HT-29 (cell line): ENCODE results near the gene ZNF543. TPM values are rescaled to one million over a fixed set of nuclear protein-coding genes. Genes with fewer than 3 reads are reported as not detected.
"Not testable (repeated sequence)": the region's sequence is repeated elsewhere in the genome, so short reads cannot be mapped to it uniquely, and the experiment has no call there.

Experiments used
- DNase-seq: peaks from one replicate; pipeline ENCODE4 v3.0.0-alpha.2; 2015; ENCODE audit warnings: low spot score
- total RNA-seq: library from RNA; depleted of rRNA; stranded (reverse); fragments of >200 nt; shearing (Covaris generic); gene quantifications from 2 replicates; pipeline ENCODE4 v1.2.3, GENCODE V29; 2014; rRNA removed

The ZNF543 gene
- 5.6 and 6.2 TPM in 2 replicates for total RNA-seq

DNA sequence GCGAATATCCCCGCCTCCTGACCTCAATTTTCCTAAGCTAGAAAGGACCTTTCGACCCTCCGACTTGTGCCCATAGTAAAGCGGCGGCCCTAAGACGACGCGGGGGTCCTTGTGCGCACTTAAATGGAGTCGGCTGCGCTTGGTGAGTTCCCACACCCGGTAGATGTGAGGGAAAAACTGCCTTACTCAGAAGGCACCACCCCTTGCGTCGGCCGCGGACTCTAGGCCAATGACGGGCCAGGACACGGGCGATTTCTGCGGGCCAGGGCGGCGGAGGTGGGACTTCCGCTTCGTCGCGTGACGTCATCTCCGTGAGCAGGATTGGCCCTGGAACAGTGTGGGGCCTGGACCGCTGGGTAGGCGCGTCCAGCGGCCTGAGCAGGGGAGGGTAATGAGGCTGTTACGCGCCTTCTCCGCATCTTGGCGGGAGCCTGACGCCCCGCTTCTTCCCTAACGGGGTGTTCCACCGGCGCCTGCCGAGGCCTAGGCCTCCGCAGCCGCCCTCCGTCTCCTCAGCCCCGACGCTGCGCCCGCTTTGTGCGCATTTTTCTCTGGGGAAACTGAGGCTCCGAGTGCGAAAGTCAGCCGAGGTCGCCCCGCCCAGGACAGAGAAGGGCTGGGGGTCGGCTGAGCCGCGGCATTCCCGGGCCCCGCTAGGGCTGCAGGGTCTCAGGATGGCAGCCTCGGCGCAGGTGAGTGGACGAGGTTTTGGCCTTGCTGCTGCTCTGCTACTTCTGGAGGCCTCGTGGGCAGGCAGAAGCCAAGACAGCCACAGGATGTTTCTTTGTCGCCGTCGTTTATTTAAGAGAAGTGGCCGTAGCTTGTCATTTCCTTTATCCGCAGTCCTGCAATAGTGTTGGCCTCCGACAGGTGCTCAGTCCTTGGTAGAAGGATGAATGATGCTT is at the start of gene ZNF543:
Gene ZNF543, plus strand, starts transcription at position 293 of the 905 bp plus-strand sequence. Its CDS starts 382 bp downstream, at position 675.
- peak; percentile 99 for DNase-seq

- no peak for DNase-seq
Measured at GRCh38 chr19:57271280-57271679, 49.0 kb upstream of the ZNF543 start.

- DNase-seq = no peak
Measured at GRCh38 chr19:57273014-57273413, 47.3 kb upstream of the ZNF543 start.

GRCh38 chr19:57276430-57276829 is 43.8 kb upstream of the ZNF543 start:
- no peak for DNase-seq

GRCh38 chr19:57278481-57278880 is 41.8 kb upstream of the ZNF543 start:
- not testable (repeated sequence) for DNase-seq

DNA sequence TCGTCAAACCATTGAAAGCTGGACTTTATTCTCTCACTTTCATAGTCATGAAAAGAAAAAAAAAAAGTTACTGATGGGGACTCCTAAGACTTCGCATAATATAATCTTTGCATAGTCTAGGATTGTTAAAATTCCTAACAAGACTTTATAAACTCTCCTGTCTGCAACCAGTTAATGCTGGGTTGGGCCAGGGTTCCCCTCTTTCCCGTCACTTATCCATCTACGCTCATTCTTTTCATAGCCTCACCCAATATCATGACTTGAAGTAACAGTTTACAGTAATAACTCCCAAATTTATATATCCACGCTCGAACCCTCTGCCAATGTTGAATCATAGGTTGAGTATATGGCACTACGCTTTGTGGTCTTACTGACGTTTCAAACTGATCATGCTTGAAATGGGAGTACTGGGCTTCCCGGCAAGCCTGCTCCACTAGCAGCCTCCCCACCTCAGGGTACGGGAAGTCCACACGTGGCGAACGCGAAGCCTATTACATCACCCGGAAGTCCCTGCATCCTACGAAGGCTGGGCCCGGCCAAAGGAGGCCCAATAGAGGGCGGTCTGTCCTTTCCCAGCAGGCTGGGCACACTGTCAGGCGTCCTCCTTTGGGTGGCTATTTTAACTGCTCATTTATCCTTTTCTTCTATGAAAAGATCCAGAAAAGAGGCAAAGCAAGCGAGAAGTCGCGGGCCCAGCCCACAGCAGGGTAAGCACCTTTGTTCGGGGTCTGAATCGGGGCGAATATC is 40.7 kb upstream of the ZNF543 start:
- peak; percentile 99 for DNase-seq

GRCh38 chr19:57280165-57280961 is 39.9 kb upstream of the ZNF543 start, which contains the start of gene ZNF460:
TSS of gene ZNF460 (plus strand) at chr19:57280485. CDS start at chr19:57280807, 322 bp downstream.
- DNase-seq = peak; percentile 100

DNA sequence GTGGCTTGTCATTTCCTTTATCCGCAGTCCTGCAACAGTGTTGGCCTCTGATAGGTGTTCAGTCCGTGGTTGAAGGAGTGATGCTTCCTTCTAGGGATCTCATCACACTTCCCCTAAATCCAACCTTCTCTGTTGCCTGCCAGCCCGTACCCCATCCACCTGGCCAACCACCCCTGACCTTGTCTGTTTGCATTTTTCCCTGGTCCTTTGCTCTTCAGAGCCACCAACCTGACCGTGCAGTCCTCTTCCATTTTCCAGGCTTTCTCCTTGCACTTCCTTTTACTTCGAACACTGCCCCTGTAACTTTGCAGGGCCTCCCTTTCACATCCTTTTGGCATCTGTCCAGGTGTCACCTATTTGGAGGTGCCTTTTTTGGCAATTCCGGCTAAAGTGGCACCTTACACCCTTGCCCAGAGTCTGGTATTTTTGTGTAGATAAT is 39.3 kb upstream of the ZNF543 start:
- DNase-seq = peak; percentile 53

- DNase-seq = no peak
Measured at GRCh38 chr19:57282011-57282643, 38.1 kb upstream of the ZNF543 start.

DNA sequence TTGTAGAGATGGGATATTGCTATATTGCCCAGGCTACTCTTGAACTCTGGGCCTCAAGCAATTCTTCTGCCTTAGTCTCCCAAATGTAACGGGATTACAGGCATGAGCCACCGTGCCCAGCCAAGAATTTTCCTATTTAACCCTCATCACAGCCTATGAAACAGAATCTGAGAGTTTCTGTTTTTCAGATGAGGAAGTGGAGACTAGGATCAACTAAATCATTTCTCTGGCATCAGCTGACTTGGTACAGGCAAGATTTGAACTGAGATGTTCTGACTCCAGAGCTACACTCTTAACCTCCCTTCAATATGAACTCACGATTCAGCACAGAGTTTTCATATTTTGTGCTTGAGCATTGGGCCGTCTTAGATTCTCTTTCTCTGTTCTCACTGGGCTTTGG is 31.9 kb upstream of the ZNF543 start:
- DNase-seq = no peak

GRCh38 chr19:57290970-57291369 is 29.3 kb upstream of the ZNF543 start:
- DNase-seq = no peak

- DNase-seq = no peak
Measured at GRCh38 chr19:57292547-57292946, 27.7 kb upstream of the ZNF543 start.

GRCh38 chr19:57293719-57294118 is 26.6 kb upstream of the ZNF543 start:
- DNase-seq = no peak

GRCh38 chr19:57302020-57302465 is 18.2 kb upstream of the ZNF543 start:
- DNase-seq = no peak

DNA sequence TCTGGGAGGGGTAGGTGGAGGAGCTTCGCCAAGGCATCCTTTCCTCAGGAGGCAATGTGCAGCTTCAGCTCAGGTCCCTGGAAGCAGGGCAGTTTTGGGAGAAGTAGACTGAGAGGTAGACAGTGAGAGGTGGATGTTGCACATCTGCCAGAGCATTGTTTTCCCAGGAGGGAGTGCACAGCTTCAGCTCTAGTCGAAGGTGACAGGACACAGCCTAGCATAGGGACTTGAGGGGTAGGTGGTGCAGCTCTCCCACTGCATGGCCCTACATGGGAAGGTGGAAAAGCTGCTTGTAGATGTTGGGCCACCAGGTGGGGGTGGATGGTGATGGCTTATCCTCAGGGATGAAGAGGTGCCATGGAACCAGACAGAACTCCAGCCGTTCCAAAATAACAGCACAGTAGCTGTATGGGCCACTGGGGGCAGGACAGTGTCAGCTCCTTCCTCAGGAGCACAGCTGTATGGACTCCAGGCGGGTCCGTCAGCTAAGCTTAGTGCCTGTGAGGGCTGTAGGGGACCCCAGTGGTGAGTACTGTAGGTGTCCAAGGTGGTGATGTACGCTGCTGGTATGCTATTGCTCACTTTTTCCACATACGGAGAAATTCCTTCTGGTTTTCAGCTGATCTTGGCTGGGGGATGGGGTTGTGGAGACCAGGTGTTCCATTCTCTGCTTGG is 17.4 kb upstream of the ZNF543 start:
- DNase-seq = no peak

- no peak for DNase-seq
Measured at GRCh38 chr19:57305056-57305455, 15.2 kb upstream of the ZNF543 start.

GRCh38 chr19:57308514-57308913 is 11.8 kb upstream of the ZNF543 start:
- DNase-seq = no peak

DNA sequence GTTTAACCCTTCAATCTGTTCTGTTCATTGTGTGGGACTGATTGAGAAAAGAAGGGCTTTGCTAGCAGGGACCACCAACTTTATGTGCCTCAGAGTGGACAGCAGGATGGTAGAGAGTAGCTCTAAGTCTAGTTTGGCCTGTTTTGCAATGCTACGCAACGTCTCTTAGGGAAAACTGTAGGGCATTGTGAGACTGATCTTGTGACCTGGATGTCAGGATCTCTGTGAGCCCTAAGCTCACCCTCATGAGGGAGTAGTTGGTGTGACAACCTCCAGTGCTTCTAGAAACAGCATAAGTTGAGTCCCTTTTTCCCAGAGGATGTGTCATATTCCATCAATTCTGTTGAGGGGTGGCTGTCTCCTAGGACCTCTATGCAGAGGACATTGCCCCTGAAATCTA is 9.5 kb upstream of the ZNF543 start:
- no peak for DNase-seq

DNA sequence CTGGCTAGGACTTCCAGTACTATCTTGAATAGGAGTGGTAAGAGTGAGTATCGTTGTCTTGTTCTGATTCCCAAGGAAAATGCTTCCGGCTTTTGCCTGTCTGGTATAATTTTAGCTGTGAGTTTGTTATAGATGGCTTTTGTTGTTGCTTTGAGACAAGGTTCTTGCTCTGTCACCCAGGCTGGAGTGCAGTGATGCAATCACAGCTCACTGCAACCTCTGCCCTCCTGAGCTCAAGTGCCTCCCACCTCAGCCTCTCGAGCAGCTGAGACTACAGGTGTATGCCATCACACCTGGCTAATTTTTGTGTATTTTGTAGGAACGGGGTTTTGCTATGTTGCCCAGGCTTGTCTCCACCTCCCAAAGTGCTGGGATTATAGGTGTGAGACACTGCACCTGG is 6.1 kb upstream of the ZNF543 start:
- no peak for DNase-seq

DNA sequence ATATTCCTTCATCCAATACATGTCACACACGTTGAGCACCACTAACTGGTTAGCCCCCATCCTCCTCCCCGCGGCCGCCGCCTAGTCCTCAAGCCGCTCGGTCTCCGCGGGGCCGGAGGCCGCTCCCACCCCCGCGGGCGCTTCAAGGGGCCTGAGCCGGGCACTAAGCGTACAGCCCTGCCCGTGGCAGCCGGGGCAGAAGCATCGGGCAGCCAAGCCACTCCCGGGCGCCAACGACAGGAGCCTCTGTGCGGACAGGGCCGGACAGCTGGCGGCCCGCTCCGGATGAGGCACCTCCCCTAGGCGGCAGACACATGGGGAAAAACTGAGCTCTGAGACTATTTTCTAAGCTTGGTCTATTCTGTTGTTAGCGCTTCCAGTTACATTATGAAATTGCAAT is 2.8 kb upstream of the ZNF543 start:
- DNase-seq = no peak

DNA sequence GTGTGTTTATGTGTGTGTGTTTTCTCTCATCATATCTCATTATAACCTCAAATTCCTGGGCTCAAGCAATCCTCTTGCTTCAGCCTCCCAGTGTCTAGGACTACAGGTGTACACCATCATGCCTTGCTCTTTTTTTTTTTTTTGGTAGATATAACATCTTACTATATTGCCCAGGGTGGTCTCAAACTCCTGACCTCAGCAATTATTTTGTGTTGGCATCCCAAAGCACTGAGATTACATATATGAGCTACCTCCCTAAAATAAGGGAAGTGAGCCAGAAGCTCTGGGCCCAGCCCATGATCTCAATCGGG is 448 bp upstream of the ZNF543 start:
- DNase-seq = no peak
